Left renal pelvis (tissue), 4 donors: ENCODE results near the gene PLA2G7. TPM values are rescaled to one million over a fixed set of nuclear protein-coding genes. Genes with fewer than 3 reads are reported as not detected.
A peak's percentile ranks its signal among the peaks of the same experiment; 100 is the strongest.
"Not testable (repeated sequence)": the region's sequence is repeated elsewhere in the genome, so short reads cannot be mapped to it uniquely, and the experiment has no call there.

Experiments
- DNase-seq, 4 donors: peaks; one replicate each; pipeline ENCODE4 v3.0.0-alpha.2; 2013; ENCODE audit warnings: low read depth in 4 of 4, low spot score in 3 of 4
- polyA plus RNA-seq, 4 donors: library from polyadenylated mRNA; unstranded; fragments of 120-200 nt; gene quantifications; one replicate each; pipeline ENCODE4 v1.2.1, GENCODE V29; 2013; ENCODE audit not compliant: insufficient read length in 4 of 4

PLA2G7 gene
- polyA plus RNA-seq = 10 to 100 TPM in 1 of 4 donors, 1 to 10 TPM in 3; 2.7 to 13.5 (median 3.4) TPM

GRCh38 chr6:46734867-46735719 is at the start of gene PLA2G7:
Gene PLA2G7 (minus strand): TSS chr6:46735375. CDS start chr6:46722891, 12,484 bp downstream.
- peak in 2 of 4 donors; percentile 18 to 36 for DNase-seq

GRCh38 chr6:46784535-46784934 is 49.4 kb upstream of the PLA2G7 start:
- DNase-seq = no peak

GRCh38 chr6:46781478-46782378 is 46.6 kb upstream of the PLA2G7 start:
- DNase-seq = peak; percentile 39 to 64 (median 51)

GRCh38 chr6:46777476-46778346 is 42.5 kb upstream of the PLA2G7 start:
- no peak for DNase-seq

- DNase-seq = no peak
Observed at GRCh38 chr6:46776070-46776712, 41.0 kb upstream of the PLA2G7 start.

GRCh38 chr6:46774736-46775135 is 39.6 kb upstream of the PLA2G7 start:
- not testable (repeated sequence) for DNase-seq

GRCh38 chr6:46773201-46773855 is 38.2 kb upstream of the PLA2G7 start:
- DNase-seq = no peak

GRCh38 chr6:46772762-46773161 is 37.6 kb upstream of the PLA2G7 start:
- DNase-seq = no peak

GRCh38 chr6:46772016-46772415 is 36.8 kb upstream of the PLA2G7 start:
- no peak for DNase-seq

- no peak for DNase-seq
Observed at GRCh38 chr6:46764961-46765360, 29.8 kb upstream of the PLA2G7 start.

- DNase-seq = not testable (repeated sequence)
Observed at GRCh38 chr6:46764280-46764679, 29.1 kb upstream of the PLA2G7 start.

- no peak for DNase-seq
Observed at GRCh38 chr6:46763466-46763865, 28.3 kb upstream of the PLA2G7 start.

- no peak for DNase-seq
Observed at GRCh38 chr6:46760925-46761324, 25.8 kb upstream of the PLA2G7 start.

- DNase-seq = no peak
Observed at GRCh38 chr6:46758960-46759753, 24.0 kb upstream of the PLA2G7 start.

- DNase-seq = no peak
Observed at GRCh38 chr6:46757214-46757596, 22.0 kb upstream of the PLA2G7 start.

- DNase-seq = no peak
Observed at GRCh38 chr6:46756469-46757213, 21.5 kb upstream of the PLA2G7 start.

- DNase-seq = no peak
Observed at GRCh38 chr6:46755865-46756264, 20.7 kb upstream of the PLA2G7 start.

GRCh38 chr6:46751658-46752057 is 16.5 kb upstream of the PLA2G7 start:
- DNase-seq = no peak
